ENCODE results near the gene TSGA10IP.

GRCh38 chr11:65907878-65908277 is 37.4 kb upstream of the TSGA10IP start:
- TF ChIP-seq EZH2 (IDR thresholded peaks at IDR 0.05; ENCODE audit: low read depth), result no peak
- TF ChIP-seq, protein P1, sequence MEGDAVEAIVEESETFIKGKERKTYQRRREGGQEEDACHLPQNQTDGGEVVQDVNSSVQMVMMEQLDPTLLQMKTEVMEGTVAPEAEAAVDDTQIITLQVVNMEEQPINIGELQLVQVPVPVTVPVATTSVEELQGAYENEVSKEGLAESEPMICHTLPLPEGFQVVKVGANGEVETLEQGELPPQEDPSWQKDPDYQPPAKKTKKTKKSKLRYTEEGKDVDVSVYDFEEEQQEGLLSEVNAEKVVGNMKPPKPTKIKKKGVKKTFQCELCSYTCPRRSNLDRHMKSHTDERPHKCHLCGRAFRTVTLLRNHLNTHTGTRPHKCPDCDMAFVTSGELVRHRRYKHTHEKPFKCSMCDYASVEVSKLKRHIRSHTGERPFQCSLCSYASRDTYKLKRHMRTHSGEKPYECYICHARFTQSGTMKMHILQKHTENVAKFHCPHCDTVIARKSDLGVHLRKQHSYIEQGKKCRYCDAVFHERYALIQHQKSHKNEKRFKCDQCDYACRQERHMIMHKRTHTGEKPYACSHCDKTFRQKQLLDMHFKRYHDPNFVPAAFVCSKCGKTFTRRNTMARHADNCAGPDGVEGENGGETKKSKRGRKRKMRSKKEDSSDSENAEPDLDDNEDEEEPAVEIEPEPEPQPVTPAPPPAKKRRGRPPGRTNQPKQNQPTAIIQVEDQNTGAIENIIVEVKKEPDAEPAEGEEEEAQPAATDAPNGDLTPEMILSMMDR (conservative IDR thresholded peaks at IDR 0.05), result no peak

Data from PC-9 (cell line).